ENCODE measurements around the gene NOP14. TPM values are rescaled to one million over a fixed set of nuclear protein-coding genes. Genes with fewer than 3 reads are reported as not detected.

NOP14 gene
- total and polyA plus RNA-seq, 2 donors (not counting 1 experiment from before 2014, with no cell fraction given) = 9.1 to 30.4 TPM

DNA sequence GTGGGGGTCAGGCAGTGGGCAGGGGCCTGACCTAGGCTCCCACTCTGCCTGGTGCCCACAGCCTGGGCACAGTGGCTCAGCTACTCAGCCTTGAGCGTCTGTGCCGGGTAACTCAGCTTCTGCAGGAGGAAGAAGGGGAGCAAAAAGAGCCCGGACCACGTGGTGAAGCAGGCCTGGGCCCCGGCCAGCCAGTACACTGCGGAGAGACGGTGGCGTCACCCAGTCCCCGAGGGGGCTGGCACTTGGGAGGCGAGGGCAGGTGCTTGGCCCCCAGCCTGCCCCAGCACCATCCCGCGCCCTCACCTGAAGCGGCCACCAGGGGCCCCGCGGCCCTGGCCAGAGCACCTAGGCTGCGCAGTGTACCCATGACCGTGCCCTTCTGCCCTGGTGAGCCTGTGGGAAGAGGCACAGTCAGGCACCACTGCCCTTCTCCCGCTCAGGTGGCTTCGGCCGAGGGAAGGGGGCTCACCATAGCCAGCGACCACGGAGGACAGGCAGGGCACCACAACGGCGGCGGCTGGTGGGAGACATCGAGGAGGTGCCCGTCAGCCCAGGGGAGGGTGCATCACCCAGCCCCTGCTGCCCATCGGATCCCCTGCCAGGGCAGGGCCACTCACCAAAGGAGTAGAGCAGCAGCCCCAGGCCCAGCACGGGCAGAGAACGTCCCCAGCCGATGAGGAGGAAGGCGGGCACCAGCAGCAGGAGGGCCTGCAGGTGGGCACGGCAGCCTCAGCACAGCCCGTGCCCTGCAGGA, 32.3 kb downstream of the NOP14 start:
- H3K9me3 Mint-ChIP-seq (ENCODE audit: insufficient read depth) = no peaks in the 10 kb centered on the region
- no peaks in the 10 kb centered on the region for H3K27me3 ChIP-seq (replicated peaks in 1 of 4; ENCODE audit: control extremely low read depth in 1 of 4, control insufficient read depth in 3 of 4, insufficient read depth in 4 of 4, low read length in 3 of 4)
- H3K4me3 Mint-ChIP-seq = no peak overlapping the region
- POLR2A ChIA-PET = interaction anchor here (0.6 kb wide), 1 partner anchor 378 kb away, joined by 3 read pairs; no protein-coding TSS in a partner anchor
- intact Hi-C loops (cut with micrococcal nuclease) = loop anchor here (1.0 to 10.0 kb wide), 7 partner anchors 9 to 446 kb away; no protein-coding TSS in a partner anchor
- H2AFZ ChIP-seq (ENCODE audit: insufficient read depth, low read depth, low read length, poor library complexity, severe bottlenecking) = no peak overlapping the region
- peaks cover 70% of the 10 kb centered on the region for H4K20me1 ChIP-seq (ENCODE audit: control insufficient read depth, insufficient read depth, low read length, poor library complexity, severe bottlenecking)
- WGBS (ENCODE audit: insufficient coverage) = 92% methylated on average over 34 of the region's 34 CpGs
- peaks cover 24% of the 10 kb centered on the region for H3K79me2 ChIP-seq (ENCODE audit: control insufficient read depth, insufficient read depth, low read length)
- H3K27ac ChIP-seq (ENCODE audit: low read length in 2 of 2) = peak overlapping the region; percentile 86 to 92
- DNase-seq (no peak), ATAC-seq (ENCODE audit: low read depth) (no peak)
- TF ChIP-seq EZH2 (IDR thresholded peaks at IDR 0.05; ENCODE audit: borderline replicate concordance, insufficient read depth, low read depth, low read length, poor library complexity, severe bottlenecking) = no peak
- TF ChIP-seq, protein P1, sequence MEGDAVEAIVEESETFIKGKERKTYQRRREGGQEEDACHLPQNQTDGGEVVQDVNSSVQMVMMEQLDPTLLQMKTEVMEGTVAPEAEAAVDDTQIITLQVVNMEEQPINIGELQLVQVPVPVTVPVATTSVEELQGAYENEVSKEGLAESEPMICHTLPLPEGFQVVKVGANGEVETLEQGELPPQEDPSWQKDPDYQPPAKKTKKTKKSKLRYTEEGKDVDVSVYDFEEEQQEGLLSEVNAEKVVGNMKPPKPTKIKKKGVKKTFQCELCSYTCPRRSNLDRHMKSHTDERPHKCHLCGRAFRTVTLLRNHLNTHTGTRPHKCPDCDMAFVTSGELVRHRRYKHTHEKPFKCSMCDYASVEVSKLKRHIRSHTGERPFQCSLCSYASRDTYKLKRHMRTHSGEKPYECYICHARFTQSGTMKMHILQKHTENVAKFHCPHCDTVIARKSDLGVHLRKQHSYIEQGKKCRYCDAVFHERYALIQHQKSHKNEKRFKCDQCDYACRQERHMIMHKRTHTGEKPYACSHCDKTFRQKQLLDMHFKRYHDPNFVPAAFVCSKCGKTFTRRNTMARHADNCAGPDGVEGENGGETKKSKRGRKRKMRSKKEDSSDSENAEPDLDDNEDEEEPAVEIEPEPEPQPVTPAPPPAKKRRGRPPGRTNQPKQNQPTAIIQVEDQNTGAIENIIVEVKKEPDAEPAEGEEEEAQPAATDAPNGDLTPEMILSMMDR (IDR thresholded peaks at IDR 0.05) = no peak
- H3K4me2 ChIP-seq (replicated peaks; ENCODE audit: low read depth, low read length, poor library complexity, severe bottlenecking) = peak overlapping the region; percentile 79
- H3K4me3 ChIP-seq (ENCODE audit: control extremely low read depth in 1 of 5, extremely low read depth in 1 of 5, insufficient read depth in 1 of 5, low read depth in 2 of 5, low read length in 4 of 5) = no peak overlapping the region
- CTCF ChIA-PET = interaction anchor here (1.0 to 1.8 kb wide), 3 partner anchors 9 to 167 kb away, joined by 3 to 5 read pairs (median 5); no protein-coding TSS in a partner anchor
- peak overlapping the region; percentile 96 for H3K27ac Mint-ChIP-seq
- no peaks in the 10 kb centered on the region for H3K9me3 ChIP-seq (ENCODE audit: control extremely low read depth in 1 of 3, control insufficient read depth in 2 of 3, insufficient read depth in 1 of 3, low read length in 2 of 3)
- peak overlapping the region; percentile 35 for H3K9ac ChIP-seq (ENCODE audit: low read length)
- H3K4me1 ChIP-seq (ENCODE audit: control insufficient read depth in 2 of 2, insufficient read depth in 2 of 2, low read length in 2 of 2) = peaks cover 37 to 47% of the 10 kb centered on the region in 2 donors
- no peaks in the 10 kb centered on the region for H3K27me3 Mint-ChIP-seq
- peaks cover 0 to 55% of the 10 kb centered on the region in 2 experiments for H3K36me3 ChIP-seq (replicated peaks in 1 of 2; ENCODE audit: control extremely low read depth in 1 of 2, control insufficient read depth in 1 of 2, extremely low read depth in 1 of 2, insufficient read depth in 2 of 2, low read length in 1 of 2)
- peaks cover 34% of the 10 kb centered on the region for H3K4me1 Mint-ChIP-seq
